Mesothelial cell of epicardium (in vitro differentiated cells): ENCODE data around the gene AMPD1. TPM values are rescaled to one million over a fixed set of nuclear protein-coding genes. Genes with fewer than 3 reads are reported as not detected.

Experiments used
- DNase-seq, 2 experiments: peaks; one replicate each; pipeline ENCODE4 v3.0.0; 2021; ENCODE audit warnings: low spot score in 2 of 2; ENCODE audit not compliant: unreplicated experiment in 2 of 2
- H3K27ac Mint-ChIP-seq: 2 replicates; pipeline ENCODE4 v1.8.0; 2021; ENCODE audit warnings: mixed read lengths
- H3K27me3 Mint-ChIP-seq: 2 replicates; pipeline ENCODE4 v1.8.0; 2021; ENCODE audit warnings: low read depth, mixed read lengths
- H3K36me3 Mint-ChIP-seq: 2 replicates; pipeline ENCODE4 v1.8.0; 2021; ENCODE audit warnings: mixed read lengths
- H3K4me1 Mint-ChIP-seq: 2 replicates; pipeline ENCODE4 v1.8.0; 2021; ENCODE audit warnings: mixed read lengths
- H3K4me3 Mint-ChIP-seq: 2 replicates; pipeline ENCODE4 v1.8.0; 2021; ENCODE audit warnings: mild to moderate bottlenecking, moderate library complexity, mixed read lengths
- H3K9me3 Mint-ChIP-seq: 2 replicates; pipeline ENCODE4 v1.8.0; 2021; ENCODE audit warnings: mixed read lengths
- CTCF ChIP-seq: fragments of 200-600 bp; sonication (generic); IDR thresholded peaks from one replicate; pipeline ENCODE4 v1.5.0; 2021; ENCODE audit warnings: antibody characterized with exemption; ENCODE audit not compliant: unreplicated experiment
- total RNA-seq: library from RNA; stranded (reverse); gene quantifications from 3 replicates; pipeline ENCODE4 v1.2.1, GENCODE V29; 2021

Gene AMPD1
- total RNA-seq, 1 donor from 2014 or later: not detected

- DNase-seq: no peak
- H3K9me3 Mint-ChIP-seq: no peaks in the 10 kb centered on the region
- H3K4me1 Mint-ChIP-seq: peaks cover 7% of the 10 kb centered on the region
- TF ChIP-seq CTCF: no peak
- peaks cover 29% of the 10 kb centered on the region for H3K27me3 Mint-ChIP-seq
- H3K27ac Mint-ChIP-seq: no peak overlapping the region
- no peak overlapping the region for H3K4me3 Mint-ChIP-seq
- no peaks in the 10 kb centered on the region for H3K36me3 Mint-ChIP-seq
Measured at GRCh38 chr1:114666954-114667353, 28.4 kb downstream of the AMPD1 start.

GRCh38 chr1:114660238-114660637 lies 35.1 kb downstream of the AMPD1 start:
- Mint-ChIP-seq H3K36me3 (no peaks in the 10 kb centered on the region), H3K4me1 (no peaks in the 10 kb centered on the region), H3K27ac (no peak overlapping the region), H3K9me3 (no peaks in the 10 kb centered on the region), H3K4me3 (no peak overlapping the region), H3K27me3 (peaks cover 38% of the 10 kb centered on the region)
- no peak for DNase-seq
- no peak for TF ChIP-seq CTCF

- TF ChIP-seq CTCF: no peak
- H3K27me3 Mint-ChIP-seq: no peaks in the 10 kb centered on the region
- H3K27ac Mint-ChIP-seq: no peak overlapping the region
- no peaks in the 10 kb centered on the region for H3K4me1 Mint-ChIP-seq
- H3K36me3 Mint-ChIP-seq: no peaks in the 10 kb centered on the region
- H3K4me3 Mint-ChIP-seq: no peak overlapping the region
- no peak for DNase-seq
- no peaks in the 10 kb centered on the region for H3K9me3 Mint-ChIP-seq
Measured at GRCh38 chr1:114651893-114652292, 43.5 kb downstream of the AMPD1 start.

- Mint-ChIP-seq H3K4me1 (no peaks in the 10 kb centered on the region), H3K4me3 (no peak overlapping the region), H3K36me3 (no peaks in the 10 kb centered on the region), H3K9me3 (no peaks in the 10 kb centered on the region), H3K27ac (no peak overlapping the region), H3K27me3 (no peaks in the 10 kb centered on the region)
- DNase-seq: no peak
- TF ChIP-seq CTCF: peak; percentile 12
Measured at GRCh38 chr1:114648503-114648902, 46.8 kb downstream of the AMPD1 start.

GRCh38 chr1:114641377-114641776 lies 54.0 kb downstream of the AMPD1 start:
- Mint-ChIP-seq H3K36me3 (no peaks in the 10 kb centered on the region), H3K9me3 (no peaks in the 10 kb centered on the region), H3K27ac (no peak overlapping the region), H3K27me3 (peaks cover 4% of the 10 kb centered on the region), H3K4me1 (no peaks in the 10 kb centered on the region), H3K4me3 (no peak overlapping the region)
- DNase-seq: no peak
- no peak for TF ChIP-seq CTCF

- peaks cover 4% of the 10 kb centered on the region for H3K27me3 Mint-ChIP-seq
- DNase-seq: no peak
Measured at GRCh38 chr1:114638910-114639309, 56.4 kb downstream of the AMPD1 start.

More at GRCh38 chr1:114638910-114639309, 56.4 kb downstream of the AMPD1 start:
- no peak for TF ChIP-seq CTCF
- H3K36me3 Mint-ChIP-seq: no peaks in the 10 kb centered on the region
- H3K27ac Mint-ChIP-seq: no peak overlapping the region
- H3K4me1 Mint-ChIP-seq: no peaks in the 10 kb centered on the region
- no peaks in the 10 kb centered on the region for H3K9me3 Mint-ChIP-seq
- no peak overlapping the region for H3K4me3 Mint-ChIP-seq
